HUES64 (cell line): Measurements from ENCODE around the gene CNGB1.

Source experiments
- H3K27ac ChIP-seq: 2 replicates; pipeline ENCODE4 v1.7.0; 2013; ENCODE audit warnings: low read depth, low read length, inconsistent platforms
- H3K27me3 ChIP-seq: 2 replicates; pipeline ENCODE4 v1.6.1; 2013; ENCODE audit warnings: mild to moderate bottlenecking, low read length; ENCODE audit not compliant: insufficient read depth
- H3K36me3 ChIP-seq: 2 replicates; pipeline ENCODE4 v1.6.1; 2013; ENCODE audit warnings: mild to moderate bottlenecking, low read length; ENCODE audit not compliant: insufficient read depth
- H3K4me1 ChIP-seq: 2 replicates; pipeline ENCODE4 v1.6.1; 2013; ENCODE audit warnings: mild to moderate bottlenecking, low read length, moderate library complexity; ENCODE audit not compliant: insufficient read depth
- H3K4me3 ChIP-seq: 2 replicates; pipeline ENCODE4 v1.5.1; 2013; ENCODE audit warnings: mild to moderate bottlenecking, low read length, moderate library complexity
- H3K9ac ChIP-seq: 2 replicates; pipeline ENCODE4 v1.6.1; 2013; ENCODE audit warnings: mild to moderate bottlenecking, low read depth, low read length
- H3K9me3 ChIP-seq: 2 replicates; pipeline ENCODE4 v1.6.1; 2013; ENCODE audit warnings: low read depth, low read length; ENCODE audit not compliant: insufficient read depth
- WGBS: fragments of 150-250, 120-280 bp; methylation state at CpG from one replicate; pipeline ENCODE4 v1.1.7; 2013; ENCODE audit warnings: missing lambda C conversion rate; 5-methylcytosine and 5-hydroxymethylcytosine counted together

The CNGB1 gene

GRCh38 chr16:57892041-57892440 lies 78.9 kb downstream of the CNGB1 start:
- Histone ChIP-seq H3K27me3 (no peaks in the 10 kb centered on the region), H3K9me3 (no peaks in the 10 kb centered on the region), H3K27ac (no peak overlapping the region), H3K9ac (no peak overlapping the region), H3K36me3 (no peaks in the 10 kb centered on the region), H3K4me1 (0 out of 2 replicates have a peak, but pooled peaks cover 2% of the 10 kb centered on the region), H3K4me3 (no peak overlapping the region)
- 93% methylated on average over 8 of the region's 8 CpGs for WGBS

GRCh38 chr16:57890752-57891111 lies 80.2 kb downstream of the CNGB1 start:
- no peaks in the 10 kb centered on the region for H3K9me3 ChIP-seq
- no peaks in the 10 kb centered on the region for H3K36me3 ChIP-seq
- no peak overlapping the region for H3K27ac ChIP-seq
- H3K4me1 ChIP-seq = 0 out of 2 replicates have a peak, but pooled peaks cover 2% of the 10 kb centered on the region
- 92% methylated on average over 3 of the region's 3 CpGs for WGBS
- no peak overlapping the region; the same call in 1 of the 2 replicates for H3K9ac ChIP-seq
- no peaks in the 10 kb centered on the region for H3K27me3 ChIP-seq
- no peak overlapping the region for H3K4me3 ChIP-seq

GRCh38 chr16:57889960-57890751 lies 80.8 kb downstream of the CNGB1 start:
- Histone ChIP-seq H3K4me1 (0 out of 2 replicates have a peak, but pooled peaks cover 2% of the 10 kb centered on the region), H3K9ac (no peak overlapping the region; the same call in 1 of the 2 replicates), H3K9me3 (no peaks in the 10 kb centered on the region), H3K27ac (no peak overlapping the region), H3K36me3 (no peaks in the 10 kb centered on the region), H3K4me3 (no peak overlapping the region), H3K27me3 (no peaks in the 10 kb centered on the region)
- 87% methylated on average over 9 of the region's 9 CpGs for WGBS

- H3K9me3 ChIP-seq = no peaks in the 10 kb centered on the region
These were observed 81.4 kb downstream of the CNGB1 start for GRCh38 chr16:57889522-57889921.

GRCh38 chr16:57889111-57889510 lies 81.8 kb downstream of the CNGB1 start:
- no peaks in the 10 kb centered on the region for H3K27me3 ChIP-seq
- WGBS = 92% methylated on average over 4 of the region's 4 CpGs
- H3K36me3 ChIP-seq = no peaks in the 10 kb centered on the region
- no peak overlapping the region for H3K4me3 ChIP-seq
- H3K9ac ChIP-seq = no peak overlapping the region
- H3K4me1 ChIP-seq = peaks cover 7% of the 10 kb centered on the region; the same call in 1 of the 2 replicates
- H3K27ac ChIP-seq = no peak overlapping the region
- H3K9me3 ChIP-seq = no peaks in the 10 kb centered on the region

More at GRCh38 chr16:57889522-57889921, 81.4 kb downstream of the CNGB1 start:
- 92% methylated on average over 4 of the region's 4 CpGs for WGBS
- Histone ChIP-seq H3K27ac (no peak overlapping the region), H3K27me3 (no peaks in the 10 kb centered on the region), H3K4me3 (no peak overlapping the region), H3K9ac (no peak overlapping the region), H3K4me1 (peaks cover 5% of the 10 kb centered on the region; the same call in 1 of the 2 replicates), H3K36me3 (no peaks in the 10 kb centered on the region)

GRCh38 chr16:57888128-57888527 lies 82.8 kb downstream of the CNGB1 start:
- Histone ChIP-seq H3K36me3 (no peaks in the 10 kb centered on the region), H3K9me3 (no peaks in the 10 kb centered on the region), H3K27ac (no peak overlapping the region), H3K4me3 (no peak overlapping the region), H3K27me3 (no peaks in the 10 kb centered on the region), H3K4me1 (peaks cover 7% of the 10 kb centered on the region; the same call in 1 of the 2 replicates), H3K9ac (no peak overlapping the region)
- 93% methylated on average over 5 of the region's 5 CpGs for WGBS

GRCh38 chr16:57887711-57888110 lies 83.2 kb downstream of the CNGB1 start:
- H3K9ac ChIP-seq = no peak overlapping the region
- H3K4me1 ChIP-seq = peaks cover 7% of the 10 kb centered on the region; the same call in 1 of the 2 replicates
- H3K27me3 ChIP-seq = no peaks in the 10 kb centered on the region
- no peak overlapping the region for H3K27ac ChIP-seq
- no peaks in the 10 kb centered on the region for H3K9me3 ChIP-seq
- no peaks in the 10 kb centered on the region for H3K36me3 ChIP-seq
- 94% methylated on average over 14 of the region's 14 CpGs for WGBS
- H3K4me3 ChIP-seq = no peak overlapping the region

- H3K27me3 ChIP-seq = no peaks in the 10 kb centered on the region
These were observed 84.5 kb downstream of the CNGB1 start for GRCh38 chr16:57886427-57886826.

GRCh38 chr16:57884655-57885133 lies 86.2 kb downstream of the CNGB1 start:
- no peak overlapping the region for H3K27ac ChIP-seq
- no peaks in the 10 kb centered on the region for H3K9me3 ChIP-seq
- H3K4me1 ChIP-seq = peaks cover 7% of the 10 kb centered on the region; the same call in 1 of the 2 replicates
- H3K36me3 ChIP-seq = no peaks in the 10 kb centered on the region
- H3K4me3 ChIP-seq = no peak overlapping the region
- no peak overlapping the region for H3K9ac ChIP-seq
- WGBS = 67% methylated on average over 7 of the region's 7 CpGs
- no peaks in the 10 kb centered on the region for H3K27me3 ChIP-seq

More at GRCh38 chr16:57886427-57886826, 84.5 kb downstream of the CNGB1 start:
- 78% methylated on average over 1 of the region's 1 CpG for WGBS
- Histone ChIP-seq H3K9me3 (no peaks in the 10 kb centered on the region), H3K4me1 (peaks cover 7% of the 10 kb centered on the region; the same call in 1 of the 2 replicates), H3K9ac (no peak overlapping the region), H3K27ac (no peak overlapping the region), H3K36me3 (no peaks in the 10 kb centered on the region), H3K4me3 (no peak overlapping the region)

- Histone ChIP-seq H3K4me1 (peaks cover 7% of the 10 kb centered on the region; the same call in 1 of the 2 replicates), H3K27ac (no peak overlapping the region), H3K4me3 (no peak overlapping the region), H3K9ac (no peak overlapping the region), H3K27me3 (no peaks in the 10 kb centered on the region), H3K36me3 (no peaks in the 10 kb centered on the region), H3K9me3 (no peaks in the 10 kb centered on the region)
- 84% methylated on average over 51 of the region's 51 CpGs for WGBS
These were observed 86.8 kb downstream of the CNGB1 start for GRCh38 chr16:57883953-57884654.

GRCh38 chr16:57883480-57883879 lies 87.4 kb downstream of the CNGB1 start:
- no peak overlapping the region for H3K4me3 ChIP-seq
- H3K27me3 ChIP-seq = no peaks in the 10 kb centered on the region
- WGBS = 97% methylated on average over 4 of the region's 4 CpGs
- H3K9ac ChIP-seq = no peak overlapping the region
- peaks cover 7% of the 10 kb centered on the region; the same call in 1 of the 2 replicates for H3K4me1 ChIP-seq
- H3K27ac ChIP-seq = no peak overlapping the region
- no peaks in the 10 kb centered on the region for H3K9me3 ChIP-seq
- H3K36me3 ChIP-seq = no peaks in the 10 kb centered on the region
